T-helper 1 cell treated with Interleukin-12 subunit alpha and Interleukin-12 subunit beta and Interleukin-4 antibody, amounts not matched to agents 30 ng/mL and 1 ng/mL, for 36 hours (primary cell): ENCODE results near the gene PPP1R3A. TPM values are rescaled to one million over a fixed set of nuclear protein-coding genes. Genes with fewer than 3 reads are reported as not detected.

Experiments used
- intact Hi-C: fragments of 100-400 bp; cut with micrococcal nuclease; formaldehyde crosslinking; loops from one replicate; pipeline ENCODE4 v1.15.1; 2024
- total RNA-seq: library from RNA; stranded (reverse); gene quantifications from 2 replicates; pipeline ENCODE4 v1.2.3, GENCODE V29; 2022

Gene PPP1R3A
- total RNA-seq, 1 donor from 2014 or later = not detected

GRCh38 chr7:113890331-113891030, 28.3 kb downstream of the PPP1R3A start:
- intact Hi-C loops = loop anchor here (10.0 kb wide), 1 partner anchor 64 kb away; no protein-coding TSS in a partner anchor

GRCh38 chr7:113883096-113883495, 35.7 kb downstream of the PPP1R3A start:
- intact Hi-C loops = no loop called here

GRCh38 chr7:113880559-113880958, 38.2 kb downstream of the PPP1R3A start:
- intact Hi-C loops = no loop called here

GRCh38 chr7:113878394-113878992, 40.3 kb downstream of the PPP1R3A start:
- intact Hi-C loops = no loop called here

- intact Hi-C loops = no loop called here
Observed at GRCh38 chr7:113875224-113875623, 43.6 kb downstream of the PPP1R3A start.

GRCh38 chr7:113873554-113874151, 45.2 kb downstream of the PPP1R3A start:
- intact Hi-C loops = no loop called here

- intact Hi-C loops = no loop called here
Observed at GRCh38 chr7:113872981-113873380, 45.8 kb downstream of the PPP1R3A start.

- intact Hi-C loops = no loop called here
Observed at GRCh38 chr7:113867325-113867724, 51.5 kb downstream of the PPP1R3A start.

GRCh38 chr7:113856010-113856409, 62.8 kb downstream of the PPP1R3A start:
- intact Hi-C loops = no loop called here

- intact Hi-C loops = no loop called here
Observed at GRCh38 chr7:113840954-113841353, 77.9 kb downstream of the PPP1R3A start.

- intact Hi-C loops = no loop called here
Observed at GRCh38 chr7:113835367-113835766, 83.4 kb downstream of the PPP1R3A start.

GRCh38 chr7:113832196-113832745, 86.5 kb downstream of the PPP1R3A start:
- intact Hi-C loops = no loop called here

GRCh38 chr7:113831556-113831955, 87.3 kb downstream of the PPP1R3A start:
- intact Hi-C loops = no loop called here

- intact Hi-C loops = no loop called here
Observed at GRCh38 chr7:113828581-113828980, 90.2 kb downstream of the PPP1R3A start.
